ENCODE measurements around the gene EMP3.
"Not testable (repeated sequence)": the region's sequence is repeated elsewhere in the genome, so short reads cannot be mapped to it uniquely, and the experiment has no call there.

Gene EMP3

GRCh38 chr19:48348737-48349136 lies 23.4 kb downstream of the EMP3 start:
- no peak for DNase-seq

- DNase-seq, result no peak
Observed at GRCh38 chr19:48350856-48351255, 25.5 kb downstream of the EMP3 start.

- DNase-seq, result peak; percentile 77
Observed at GRCh38 chr19:48351341-48351752, 26.0 kb downstream of the EMP3 start.

GRCh38 chr19:48353677-48354076 lies 28.3 kb downstream of the EMP3 start:
- no peak for DNase-seq

GRCh38 chr19:48354332-48354992 lies 29.1 kb downstream of the EMP3 start:
- DNase-seq, result no peak

GRCh38 chr19:48355365-48355954 lies 30.1 kb downstream of the EMP3 start:
- DNase-seq, result no peak

GRCh38 chr19:48359123-48359522 lies 33.8 kb downstream of the EMP3 start:
- DNase-seq, result no peak

- DNase-seq, result no peak
Observed at GRCh38 chr19:48361912-48362311, 36.6 kb downstream of the EMP3 start.

- peak; percentile 79 for DNase-seq
Observed at GRCh38 chr19:48362716-48363499, 37.6 kb downstream of the EMP3 start.

- DNase-seq, result no peak
Observed at GRCh38 chr19:48363500-48363809, 38.1 kb downstream of the EMP3 start.

GRCh38 chr19:48363810-48364597 lies 38.7 kb downstream of the EMP3 start, which contains the start of the genes SYNGR4 and TMEM143:
TSS of gene SYNGR4 (plus strand) at chr19:48364367. CDS start at chr19:48365843, 1,476 bp downstream.
TSS of gene TMEM143 (minus strand) at chr19:48363940. CDS start at chr19:48363920, 20 bp downstream.
- DNase-seq, result peak; percentile 92

- no peak for DNase-seq
Observed at GRCh38 chr19:48364598-48365348, 39.4 kb downstream of the EMP3 start.

- no peak for DNase-seq
Observed at GRCh38 chr19:48365602-48366001, 40.2 kb downstream of the EMP3 start.

GRCh38 chr19:48367855-48368254 lies 42.5 kb downstream of the EMP3 start:
- no peak for DNase-seq

GRCh38 chr19:48368936-48369335 lies 43.6 kb downstream of the EMP3 start:
- DNase-seq, result no peak

GRCh38 chr19:48370955-48371354 lies 45.6 kb downstream of the EMP3 start:
- DNase-seq, result no peak

GRCh38 chr19:48371367-48371766 lies 46.0 kb downstream of the EMP3 start:
- no peak for DNase-seq

GRCh38 chr19:48371771-48372170 lies 46.4 kb downstream of the EMP3 start:
- DNase-seq, result not testable (repeated sequence)

GRCh38 chr19:48372904-48373303 lies 47.6 kb downstream of the EMP3 start:
- DNase-seq, result no peak

- no peak for DNase-seq
Observed at GRCh38 chr19:48373567-48373966, 48.2 kb downstream of the EMP3 start.

GRCh38 chr19:48378194-48378570 lies 52.8 kb downstream of the EMP3 start:
- no peak for DNase-seq

GRCh38 chr19:48379058-48379457 lies 53.7 kb downstream of the EMP3 start:
- no peak for DNase-seq
